22Rv1 (cell line): Measurements from ENCODE around the gene MIB2.

Source experiments
- H3K27ac ChIP-seq: fragments of 450-650 bp; 2 replicates; pipeline ENCODE4 v1.5.1; 2017
- ZFX ChIP-seq: fragments of 450-650 bp; IDR thresholded peaks from 2 replicates; pipeline ENCODE4 v1.6.1; 2017; ENCODE audit warnings: antibody characterized with exemption, borderline replicate concordance
- TF ChIP-seq, protein P1 (sequence below): fragments of 450-650 bp; IDR thresholded peaks from 2 replicates; pipeline ENCODE4 v1.5.1; 2017; ENCODE audit warnings: mild to moderate bottlenecking

Gene MIB2

DNA sequence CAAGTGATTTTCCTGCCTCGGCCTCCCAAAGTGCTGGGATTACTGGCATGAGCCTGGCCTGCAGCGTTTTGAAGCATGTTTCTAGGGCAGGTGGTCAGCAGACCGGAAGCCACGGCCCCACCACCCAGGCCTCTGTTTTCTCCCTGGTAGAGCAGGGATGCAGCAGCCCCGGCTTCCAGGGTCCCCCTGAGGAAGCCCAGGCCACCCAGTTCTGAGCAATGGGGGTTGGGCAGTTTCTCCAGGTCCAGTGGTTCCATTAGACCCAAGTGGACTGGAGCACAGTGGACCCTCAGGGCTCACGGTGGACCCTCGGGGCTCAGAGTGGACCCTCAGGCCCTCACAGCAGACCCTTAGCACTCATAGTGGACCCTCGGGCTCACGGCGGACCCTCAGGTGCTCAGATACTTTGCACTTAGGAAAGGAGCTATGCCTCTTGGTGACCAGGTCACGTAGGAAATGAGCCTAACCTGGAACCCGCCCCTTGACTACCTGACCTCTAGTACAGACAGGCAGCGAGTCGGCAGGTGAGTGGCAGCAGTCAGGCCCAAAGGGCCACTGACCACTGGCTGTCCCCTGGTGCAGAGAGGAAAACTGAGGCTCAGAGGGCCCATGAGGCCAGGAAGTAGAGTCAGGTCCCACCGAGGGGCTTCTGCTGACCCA, 10.8 kb upstream of the MIB2 start:
- TF ChIP-seq ZFX, result no peak
- TF ChIP-seq, protein P1, sequence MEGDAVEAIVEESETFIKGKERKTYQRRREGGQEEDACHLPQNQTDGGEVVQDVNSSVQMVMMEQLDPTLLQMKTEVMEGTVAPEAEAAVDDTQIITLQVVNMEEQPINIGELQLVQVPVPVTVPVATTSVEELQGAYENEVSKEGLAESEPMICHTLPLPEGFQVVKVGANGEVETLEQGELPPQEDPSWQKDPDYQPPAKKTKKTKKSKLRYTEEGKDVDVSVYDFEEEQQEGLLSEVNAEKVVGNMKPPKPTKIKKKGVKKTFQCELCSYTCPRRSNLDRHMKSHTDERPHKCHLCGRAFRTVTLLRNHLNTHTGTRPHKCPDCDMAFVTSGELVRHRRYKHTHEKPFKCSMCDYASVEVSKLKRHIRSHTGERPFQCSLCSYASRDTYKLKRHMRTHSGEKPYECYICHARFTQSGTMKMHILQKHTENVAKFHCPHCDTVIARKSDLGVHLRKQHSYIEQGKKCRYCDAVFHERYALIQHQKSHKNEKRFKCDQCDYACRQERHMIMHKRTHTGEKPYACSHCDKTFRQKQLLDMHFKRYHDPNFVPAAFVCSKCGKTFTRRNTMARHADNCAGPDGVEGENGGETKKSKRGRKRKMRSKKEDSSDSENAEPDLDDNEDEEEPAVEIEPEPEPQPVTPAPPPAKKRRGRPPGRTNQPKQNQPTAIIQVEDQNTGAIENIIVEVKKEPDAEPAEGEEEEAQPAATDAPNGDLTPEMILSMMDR, result no peak

DNA sequence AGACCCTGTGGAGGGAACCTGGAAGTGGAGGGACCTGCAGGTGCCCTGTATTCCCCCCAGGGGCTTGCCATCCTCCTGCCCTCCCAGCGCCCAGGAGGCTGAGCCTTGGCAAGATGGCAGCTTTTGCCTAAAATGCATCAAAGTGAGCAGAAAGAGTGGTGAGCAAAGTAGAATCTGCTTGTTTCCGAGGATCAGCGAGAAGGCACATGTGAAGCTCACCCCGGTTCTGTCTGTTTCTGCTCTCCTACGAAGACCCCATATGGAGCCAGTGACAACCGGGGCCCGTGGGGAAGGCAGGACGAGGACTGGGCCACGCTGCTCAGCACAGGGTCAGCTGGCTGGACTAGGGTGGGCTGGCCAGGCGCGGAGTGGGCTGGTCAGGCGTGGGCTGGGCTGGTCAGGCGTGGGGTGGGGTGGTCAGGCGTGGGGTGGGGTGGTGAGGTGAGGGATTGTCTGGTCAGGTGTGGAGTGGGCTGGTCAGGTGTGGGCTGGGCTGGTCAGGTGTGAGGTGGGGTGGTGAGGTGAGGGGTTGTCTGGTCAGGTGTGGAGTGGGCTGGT, 10.2 kb upstream of the MIB2 start:
- H3K27ac ChIP-seq, result no peak overlapping the region
- TF ChIP-seq, protein P1, result no peak
- TF ChIP-seq ZFX, result no peak

More for the DNA sequence above, 10.8 kb upstream of the MIB2 start:
- no peak overlapping the region for H3K27ac ChIP-seq

DNA sequence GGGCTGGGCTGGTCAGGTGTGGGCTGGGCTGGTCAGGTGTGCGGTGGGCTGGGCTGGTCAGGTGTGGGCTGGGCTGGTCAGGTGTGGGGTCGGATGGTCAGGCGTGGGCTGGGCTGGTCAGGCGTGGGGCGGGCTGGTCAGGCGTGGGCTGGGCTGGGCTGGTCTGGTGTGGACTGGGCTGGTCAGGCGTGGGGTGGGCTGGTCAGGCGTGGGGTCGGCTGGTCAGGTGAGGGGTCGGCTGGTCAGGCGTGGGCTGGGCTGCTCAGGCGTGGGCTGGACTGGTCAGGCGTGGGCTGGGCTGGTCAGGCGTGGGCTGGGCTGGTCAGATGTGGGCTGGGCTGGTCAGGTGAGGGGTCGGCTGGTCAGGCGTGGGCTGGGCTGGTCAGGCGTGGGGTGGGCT, 9.6 kb upstream of the MIB2 start:
- H3K27ac ChIP-seq, result no peak overlapping the region
- TF ChIP-seq, protein P1, result no peak

DNA sequence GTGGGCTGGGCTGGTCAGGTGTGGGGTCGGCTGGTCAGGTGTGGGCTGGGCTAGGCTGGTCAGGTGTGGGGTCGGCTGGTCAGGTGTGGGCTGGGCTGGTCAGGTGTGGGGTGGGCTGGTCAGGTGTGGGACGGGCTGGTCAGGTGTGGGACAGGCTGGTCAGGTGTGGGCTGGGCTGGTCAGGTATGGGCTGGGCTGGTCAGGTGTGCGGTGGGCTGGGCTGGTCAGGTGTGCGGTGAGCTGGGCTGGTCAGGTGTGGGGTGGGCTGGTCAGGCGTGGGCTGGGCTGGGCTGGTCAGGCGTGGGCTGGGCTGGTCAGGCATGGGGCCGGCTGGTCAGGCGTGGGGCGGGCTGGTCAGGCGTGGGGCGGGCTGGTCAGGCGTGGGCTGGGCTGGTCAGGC, 9.1 kb upstream of the MIB2 start:
- TF ChIP-seq ZFX, result no peak
- TF ChIP-seq, protein P1, result no peak
- no peak overlapping the region for H3K27ac ChIP-seq

DNA sequence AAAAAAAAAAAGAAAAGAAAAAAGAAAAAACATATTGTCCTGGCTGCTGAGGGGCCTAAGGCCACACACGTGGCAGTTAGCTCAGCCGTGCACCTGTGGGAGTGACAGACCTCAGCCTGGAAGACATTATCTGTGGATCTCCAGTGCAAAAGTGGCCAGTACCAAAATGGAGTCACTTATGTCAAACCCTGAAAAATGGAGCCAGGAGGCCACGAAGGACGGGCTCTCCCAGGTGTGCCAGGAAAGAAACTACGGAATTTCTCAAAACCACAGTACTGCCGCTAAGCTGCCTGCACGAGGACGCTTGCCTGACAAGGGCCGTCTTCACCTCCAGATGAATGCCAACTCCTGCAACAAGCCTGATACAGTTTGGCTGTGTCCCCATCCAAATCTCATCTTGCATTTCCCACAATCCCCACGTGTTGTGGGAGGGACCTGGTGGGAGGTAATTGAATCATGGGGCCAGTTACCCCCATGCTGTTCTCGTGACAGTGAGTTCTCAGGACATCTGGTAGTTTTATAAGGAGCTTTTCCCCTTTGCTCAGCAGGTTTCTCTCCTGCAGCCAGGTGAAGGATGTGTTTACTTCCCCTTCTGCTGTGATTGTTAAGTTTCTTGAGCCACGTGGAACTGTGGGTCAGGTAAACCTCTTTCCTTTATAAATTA, 5.3 kb upstream of the MIB2 start:
- no peak overlapping the region for H3K27ac ChIP-seq
- TF ChIP-seq, protein P1, result no peak
- no peak for TF ChIP-seq ZFX

DNA sequence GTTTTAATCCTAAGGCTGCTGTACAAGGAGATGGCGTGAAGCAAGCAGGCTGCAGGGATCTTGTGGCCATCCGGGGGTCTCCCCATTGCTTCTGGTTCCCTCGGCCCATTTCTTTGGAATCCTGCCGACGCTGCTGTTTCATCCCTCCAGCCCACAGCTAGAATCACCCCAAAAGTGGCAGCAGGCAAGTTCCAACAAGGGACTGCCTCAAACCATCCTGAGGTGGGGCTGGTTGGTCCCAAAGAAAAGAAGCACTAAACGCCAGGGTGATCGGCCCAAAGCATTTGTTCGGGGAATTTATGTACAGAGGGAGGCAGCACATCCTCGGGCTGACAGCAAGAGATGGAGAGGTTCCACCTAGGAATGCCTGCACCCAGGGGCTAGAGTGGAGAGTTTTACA, 4.5 kb upstream of the MIB2 start:
- TF ChIP-seq, protein P1, result no peak
- no peak for TF ChIP-seq ZFX
- H3K27ac ChIP-seq, result no peak overlapping the region

DNA sequence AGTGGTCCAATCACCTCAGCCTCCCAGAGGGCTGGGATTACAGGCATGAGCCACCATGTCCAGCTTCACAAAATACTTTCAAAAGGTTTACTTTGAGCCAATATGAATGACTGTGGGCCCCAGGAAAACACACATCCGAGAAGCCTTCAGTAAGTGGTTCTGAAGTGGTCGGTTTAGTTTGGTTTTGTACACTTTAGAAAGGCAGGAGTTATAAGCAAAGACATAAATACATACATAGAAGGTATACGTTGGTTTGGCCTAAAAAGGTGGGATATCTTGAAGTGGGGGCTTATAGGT, 3.2 kb upstream of the MIB2 start:
- TF ChIP-seq, protein P1, result no peak
- no peak for TF ChIP-seq ZFX
- H3K27ac ChIP-seq, result no peak overlapping the region
